Measurements from ENCODE around the gene ZNF335.

DNA sequence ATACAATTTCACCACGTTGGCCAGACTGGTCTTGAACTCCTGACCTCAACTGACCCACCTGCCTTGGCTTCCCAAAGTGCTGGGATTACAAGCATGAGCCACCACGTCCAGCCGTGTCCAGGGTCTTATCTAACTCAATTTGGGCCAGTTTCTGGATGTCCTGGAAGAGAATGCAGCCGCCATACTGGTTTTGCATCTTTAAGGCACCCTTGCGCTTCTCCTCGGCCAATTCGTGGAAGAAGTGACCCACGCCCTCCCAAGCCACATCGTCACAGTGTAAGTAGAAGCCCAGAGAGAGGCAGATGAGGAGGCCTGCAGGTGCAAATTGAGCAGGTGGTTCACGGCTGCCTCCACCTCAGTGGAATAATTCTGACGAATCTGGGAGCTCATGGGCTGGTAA, 3.7 kb upstream of the ZNF335 start:
- TF ChIP-seq, protein P1, sequence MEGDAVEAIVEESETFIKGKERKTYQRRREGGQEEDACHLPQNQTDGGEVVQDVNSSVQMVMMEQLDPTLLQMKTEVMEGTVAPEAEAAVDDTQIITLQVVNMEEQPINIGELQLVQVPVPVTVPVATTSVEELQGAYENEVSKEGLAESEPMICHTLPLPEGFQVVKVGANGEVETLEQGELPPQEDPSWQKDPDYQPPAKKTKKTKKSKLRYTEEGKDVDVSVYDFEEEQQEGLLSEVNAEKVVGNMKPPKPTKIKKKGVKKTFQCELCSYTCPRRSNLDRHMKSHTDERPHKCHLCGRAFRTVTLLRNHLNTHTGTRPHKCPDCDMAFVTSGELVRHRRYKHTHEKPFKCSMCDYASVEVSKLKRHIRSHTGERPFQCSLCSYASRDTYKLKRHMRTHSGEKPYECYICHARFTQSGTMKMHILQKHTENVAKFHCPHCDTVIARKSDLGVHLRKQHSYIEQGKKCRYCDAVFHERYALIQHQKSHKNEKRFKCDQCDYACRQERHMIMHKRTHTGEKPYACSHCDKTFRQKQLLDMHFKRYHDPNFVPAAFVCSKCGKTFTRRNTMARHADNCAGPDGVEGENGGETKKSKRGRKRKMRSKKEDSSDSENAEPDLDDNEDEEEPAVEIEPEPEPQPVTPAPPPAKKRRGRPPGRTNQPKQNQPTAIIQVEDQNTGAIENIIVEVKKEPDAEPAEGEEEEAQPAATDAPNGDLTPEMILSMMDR (IDR thresholded peaks at IDR 0.05), result no peak
- TF ChIP-seq POLR2A (IDR thresholded peaks at IDR 0.05) (no peak), POLR2AphosphoS5 (IDR thresholded peaks at IDR 0.05) (no peak)
